ENCODE data around the gene NPC2. TPM values are rescaled to one million over a fixed set of nuclear protein-coding genes. Genes with fewer than 3 reads are reported as not detected.

The NPC2 gene
- polyA plus RNA-seq, 1 donor from 2014 or later: 46.8 TPM

DNA sequence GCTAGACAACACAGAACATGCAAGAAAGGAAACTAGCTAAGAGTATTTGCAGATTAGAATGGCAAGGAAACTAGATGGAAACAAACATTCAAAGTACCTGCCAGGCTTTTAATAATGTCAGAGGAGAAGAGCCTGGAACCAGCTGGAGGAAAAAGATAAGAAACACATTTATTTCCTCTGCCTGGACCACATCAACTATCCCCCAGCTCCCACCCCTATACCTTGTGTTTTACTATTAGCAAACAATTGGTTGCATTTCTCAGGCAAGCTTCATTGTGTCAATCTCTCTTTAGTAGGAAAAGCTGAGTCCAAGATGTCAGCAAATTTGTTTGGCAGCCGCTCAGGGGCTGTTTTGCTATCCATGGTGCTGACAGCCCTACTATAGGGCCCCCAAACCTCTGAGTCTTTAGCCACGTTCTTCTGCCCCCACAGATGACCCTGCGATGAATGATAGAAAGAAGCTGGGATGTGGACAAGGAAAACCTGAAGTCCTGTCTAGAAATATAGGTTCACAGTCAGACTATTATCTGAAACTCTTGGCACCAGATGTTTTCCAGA, 55.5 kb downstream of the NPC2 start:
- no peak overlapping the region for H3K9ac ChIP-seq (ENCODE audit: low read length)
- H2AFZ ChIP-seq (ENCODE audit: low read depth, low read length): no peak overlapping the region
- H3K27me3 ChIP-seq (ENCODE audit: insufficient read depth, low read depth, low read length): no peaks in the 10 kb centered on the region
- no peaks in the 10 kb centered on the region for H3F3A ChIP-seq (ENCODE audit: insufficient read depth, low read length, poor library complexity, severe bottlenecking)
- no peaks in the 10 kb centered on the region for H3K9me3 ChIP-seq (ENCODE audit: low read length)
- H4K20me1 ChIP-seq (ENCODE audit: insufficient read depth): no peaks in the 10 kb centered on the region
- no peak overlapping the region for H3K4me2 ChIP-seq (ENCODE audit: low read length)
- H3K36me3 ChIP-seq (ENCODE audit: insufficient read depth, low read length): no peaks in the 10 kb centered on the region
- no peak overlapping the region for H3K4me3 ChIP-seq (ENCODE audit: low read length)
- TF ChIP-seq POLR2AphosphoS5 (IDR thresholded peaks at IDR 0.05): no peak
- TF ChIP-seq SMC3 (conservative IDR thresholded peaks at IDR 0.05; ENCODE audit: poor library complexity): no peak
- TF ChIP-seq MXI1 (conservative IDR thresholded peaks at IDR 0.05; ENCODE audit: poor library complexity, severe bottlenecking): no peak
- TF ChIP-seq EP300 (conservative IDR thresholded peaks at IDR 0.05; ENCODE audit: poor library complexity, severe bottlenecking): no peak
- TF ChIP-seq, protein P1, sequence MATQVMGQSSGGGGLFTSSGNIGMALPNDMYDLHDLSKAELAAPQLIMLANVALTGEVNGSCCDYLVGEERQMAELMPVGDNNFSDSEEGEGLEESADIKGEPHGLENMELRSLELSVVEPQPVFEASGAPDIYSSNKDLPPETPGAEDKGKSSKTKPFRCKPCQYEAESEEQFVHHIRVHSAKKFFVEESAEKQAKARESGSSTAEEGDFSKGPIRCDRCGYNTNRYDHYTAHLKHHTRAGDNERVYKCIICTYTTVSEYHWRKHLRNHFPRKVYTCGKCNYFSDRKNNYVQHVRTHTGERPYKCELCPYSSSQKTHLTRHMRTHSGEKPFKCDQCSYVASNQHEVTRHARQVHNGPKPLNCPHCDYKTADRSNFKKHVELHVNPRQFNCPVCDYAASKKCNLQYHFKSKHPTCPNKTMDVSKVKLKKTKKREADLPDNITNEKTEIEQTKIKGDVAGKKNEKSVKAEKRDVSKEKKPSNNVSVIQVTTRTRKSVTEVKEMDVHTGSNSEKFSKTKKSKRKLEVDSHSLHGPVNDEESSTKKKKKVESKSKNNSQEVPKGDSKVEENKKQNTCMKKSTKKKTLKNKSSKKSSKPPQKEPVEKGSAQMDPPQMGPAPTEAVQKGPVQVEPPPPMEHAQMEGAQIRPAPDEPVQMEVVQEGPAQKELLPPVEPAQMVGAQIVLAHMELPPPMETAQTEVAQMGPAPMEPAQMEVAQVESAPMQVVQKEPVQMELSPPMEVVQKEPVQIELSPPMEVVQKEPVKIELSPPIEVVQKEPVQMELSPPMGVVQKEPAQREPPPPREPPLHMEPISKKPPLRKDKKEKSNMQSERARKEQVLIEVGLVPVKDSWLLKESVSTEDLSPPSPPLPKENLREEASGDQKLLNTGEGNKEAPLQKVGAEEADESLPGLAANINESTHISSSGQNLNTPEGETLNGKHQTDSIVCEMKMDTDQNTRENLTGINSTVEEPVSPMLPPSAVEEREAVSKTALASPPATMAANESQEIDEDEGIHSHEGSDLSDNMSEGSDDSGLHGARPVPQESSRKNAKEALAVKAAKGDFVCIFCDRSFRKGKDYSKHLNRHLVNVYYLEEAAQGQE (IDR thresholded peaks at IDR 0.05; ENCODE audit: borderline replicate concordance): no peak
- TF ChIP-seq TAF1 (IDR thresholded peaks at IDR 0.05; ENCODE audit: low read depth): no peak
- TF ChIP-seq RAD21 (conservative IDR thresholded peaks at IDR 0.05): no peak
- TF ChIP-seq, protein P2, sequence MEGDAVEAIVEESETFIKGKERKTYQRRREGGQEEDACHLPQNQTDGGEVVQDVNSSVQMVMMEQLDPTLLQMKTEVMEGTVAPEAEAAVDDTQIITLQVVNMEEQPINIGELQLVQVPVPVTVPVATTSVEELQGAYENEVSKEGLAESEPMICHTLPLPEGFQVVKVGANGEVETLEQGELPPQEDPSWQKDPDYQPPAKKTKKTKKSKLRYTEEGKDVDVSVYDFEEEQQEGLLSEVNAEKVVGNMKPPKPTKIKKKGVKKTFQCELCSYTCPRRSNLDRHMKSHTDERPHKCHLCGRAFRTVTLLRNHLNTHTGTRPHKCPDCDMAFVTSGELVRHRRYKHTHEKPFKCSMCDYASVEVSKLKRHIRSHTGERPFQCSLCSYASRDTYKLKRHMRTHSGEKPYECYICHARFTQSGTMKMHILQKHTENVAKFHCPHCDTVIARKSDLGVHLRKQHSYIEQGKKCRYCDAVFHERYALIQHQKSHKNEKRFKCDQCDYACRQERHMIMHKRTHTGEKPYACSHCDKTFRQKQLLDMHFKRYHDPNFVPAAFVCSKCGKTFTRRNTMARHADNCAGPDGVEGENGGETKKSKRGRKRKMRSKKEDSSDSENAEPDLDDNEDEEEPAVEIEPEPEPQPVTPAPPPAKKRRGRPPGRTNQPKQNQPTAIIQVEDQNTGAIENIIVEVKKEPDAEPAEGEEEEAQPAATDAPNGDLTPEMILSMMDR (IDR thresholded peaks at IDR 0.05; ENCODE audit: poor library complexity, severe bottlenecking): no peak
- TF ChIP-seq EZH2 (IDR thresholded peaks at IDR 0.05; ENCODE audit: borderline replicate concordance, insufficient read depth, low read length, poor library complexity, severe bottlenecking): no peak
- no peak overlapping the region for H3K27ac ChIP-seq (ENCODE audit: low read length)
- H3K79me2 ChIP-seq (replicated peaks; ENCODE audit: insufficient read depth, low read length): no peaks in the 10 kb centered on the region
- H3K9me2 ChIP-seq (ENCODE audit: insufficient read depth, low read length): no peaks in the 10 kb centered on the region

DNA sequence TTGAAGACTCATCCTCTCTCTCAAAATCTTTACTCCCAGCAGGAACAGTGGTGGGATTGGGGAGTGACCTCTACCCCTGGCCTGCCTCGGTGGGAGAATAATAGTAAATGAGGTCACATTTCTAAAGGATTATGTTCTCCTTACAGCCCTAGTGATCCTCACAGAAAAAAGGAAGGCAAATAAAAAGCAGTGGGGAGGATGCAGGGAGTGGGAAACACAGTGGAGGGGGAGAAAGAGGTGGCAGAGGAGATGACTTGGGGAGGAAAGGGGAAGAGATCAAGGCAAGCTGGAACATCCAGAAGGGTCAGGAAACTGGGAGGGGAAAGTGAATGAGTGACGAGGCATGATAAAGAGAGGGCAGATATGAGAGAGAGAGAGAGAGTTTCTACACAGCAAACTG, 58.8 kb downstream of the NPC2 start:
- Histone ChIP-seq H3K9ac (ENCODE audit: low read length) (no peak overlapping the region), H3K36me3 (ENCODE audit: insufficient read depth, low read length) (no peaks in the 10 kb centered on the region), H3K4me2 (ENCODE audit: low read length) (no peak overlapping the region), H3K79me2 (replicated peaks; ENCODE audit: insufficient read depth, low read length) (no peaks in the 10 kb centered on the region), H3K9me3 (ENCODE audit: low read length) (no peaks in the 10 kb centered on the region), H2AFZ (ENCODE audit: low read depth, low read length) (no peak overlapping the region), H3F3A (ENCODE audit: insufficient read depth, low read length, poor library complexity, severe bottlenecking) (no peaks in the 10 kb centered on the region), H3K9me2 (ENCODE audit: insufficient read depth, low read length) (no peaks in the 10 kb centered on the region), H3K27ac (ENCODE audit: low read length) (no peak overlapping the region), H3K27me3 (ENCODE audit: insufficient read depth, low read depth, low read length) (no peaks in the 10 kb centered on the region), H3K4me3 (ENCODE audit: low read length) (no peak overlapping the region), H4K20me1 (ENCODE audit: insufficient read depth) (no peaks in the 10 kb centered on the region)
- TF ChIP-seq SMC3 (conservative IDR thresholded peaks at IDR 0.05; ENCODE audit: poor library complexity): no peak
- no peak for TF ChIP-seq RAD21 (conservative IDR thresholded peaks at IDR 0.05)
- no peak for TF ChIP-seq MXI1 (conservative IDR thresholded peaks at IDR 0.05; ENCODE audit: poor library complexity, severe bottlenecking)
- TF ChIP-seq, protein P1 (IDR thresholded peaks at IDR 0.05; ENCODE audit: borderline replicate concordance): no peak
- no peak for TF ChIP-seq EZH2 (IDR thresholded peaks at IDR 0.05; ENCODE audit: borderline replicate concordance, insufficient read depth, low read length, poor library complexity, severe bottlenecking)
- TF ChIP-seq TAF1 (IDR thresholded peaks at IDR 0.05; ENCODE audit: low read depth): no peak
- no peak for TF ChIP-seq EP300 (conservative IDR thresholded peaks at IDR 0.05; ENCODE audit: poor library complexity, severe bottlenecking)
- TF ChIP-seq, protein P2 (IDR thresholded peaks at IDR 0.05; ENCODE audit: poor library complexity, severe bottlenecking): no peak
- TF ChIP-seq POLR2AphosphoS5 (IDR thresholded peaks at IDR 0.05): no peak

Measured in neural cell (in vitro differentiated cells).